ENCODE measurements around the gene LRRC45.
A peak's percentile ranks its signal among the peaks of the same experiment; 100 is the strongest.
"Not testable (repeated sequence)": the region's sequence is repeated elsewhere in the genome, so short reads cannot be mapped to it uniquely, and the experiment has no call there.

Gene LRRC45

GRCh38 chr17:82022981-82023446 is at the start of gene LRRC45:
TSS of gene LRRC45 (plus strand) at chr17:82023305. CDS start at chr17:82023644, 339 bp downstream.
- DNase-seq: peak; percentile 99

GRCh38 chr17:81973432-81973831 is 49.7 kb upstream of the LRRC45 start:
- no peak for DNase-seq

- peak; percentile 15 for DNase-seq
These were observed 46.5 kb upstream of the LRRC45 start for GRCh38 chr17:81976332-81977210.

- peak; percentile 67 for DNase-seq
These were observed 45.8 kb upstream of the LRRC45 start, which contains the start of gene ASPSCR1 for GRCh38 chr17:81977211-81977808. TSS of gene ASPSCR1 (plus strand) at chr17:81977629. CDS start at chr17:81977647, 18 bp downstream.

GRCh38 chr17:81978524-81979298 is 44.4 kb upstream of the LRRC45 start:
- DNase-seq: no peak

GRCh38 chr17:81980122-81980521 is 43.0 kb upstream of the LRRC45 start:
- no peak for DNase-seq

GRCh38 chr17:81980707-81981343 is 42.3 kb upstream of the LRRC45 start:
- no peak for DNase-seq

GRCh38 chr17:81981511-81981910 is 41.6 kb upstream of the LRRC45 start:
- not testable (repeated sequence) for DNase-seq

- no peak for DNase-seq
These were observed 40.0 kb upstream of the LRRC45 start for GRCh38 chr17:81983011-81983638.

- DNase-seq: no peak
These were observed 39.3 kb upstream of the LRRC45 start for GRCh38 chr17:81983639-81984373.

GRCh38 chr17:81984773-81985410 is 38.2 kb upstream of the LRRC45 start:
- no peak for DNase-seq

- no peak for DNase-seq
These were observed 36.5 kb upstream of the LRRC45 start for GRCh38 chr17:81986606-81987005.

- no peak for DNase-seq
These were observed 35.8 kb upstream of the LRRC45 start for GRCh38 chr17:81987161-81987770.

- DNase-seq: no peak
These were observed 32.0 kb upstream of the LRRC45 start for GRCh38 chr17:81990836-81991683.

- no peak for DNase-seq
These were observed 31.3 kb upstream of the LRRC45 start for GRCh38 chr17:81991684-81992305.

GRCh38 chr17:81992306-81993102 is 30.6 kb upstream of the LRRC45 start:
- DNase-seq: no peak

GRCh38 chr17:81993729-81994592 is 29.1 kb upstream of the LRRC45 start:
- DNase-seq: no peak

Data from NCI-H526 treated with DMSO at 0.1 percent for 48 hours (cell line).